ENCODE measurements around the gene WDR76.

Gene WDR76

GRCh38 chr15:43876872-43877271 is 50.1 kb downstream of the WDR76 start:
- Histone ChIP-seq H3K27ac (replicated peaks) (no peak overlapping the region), H3K4me3 (replicated peaks; ENCODE audit: insufficient read depth, low read length) (no peak overlapping the region), H3K27me3 (ENCODE audit: insufficient read depth, poor library complexity, severe bottlenecking) (no peaks in the 10 kb centered on the region)
- TF ChIP-seq GABPA (IDR thresholded peaks at IDR 0.05; ENCODE audit: low read depth) (no peak), SPI1 (IDR thresholded peaks at IDR 0.05; ENCODE audit: borderline replicate concordance, low read depth) (no peak), POLR2AphosphoS5 (IDR thresholded peaks at IDR 0.05; ENCODE audit: low read depth) (no peak), REST (IDR thresholded peaks at IDR 0.05; ENCODE audit: insufficient replicate concordance, low read depth) (no peak), CTCF (IDR thresholded peaks at IDR 0.05; ENCODE audit: insufficient read depth, low read length) (no peak)
- DNase-seq (ENCODE audit: low read depth in 1 of 2, low spot score in 1 of 2): no peak

DNA sequence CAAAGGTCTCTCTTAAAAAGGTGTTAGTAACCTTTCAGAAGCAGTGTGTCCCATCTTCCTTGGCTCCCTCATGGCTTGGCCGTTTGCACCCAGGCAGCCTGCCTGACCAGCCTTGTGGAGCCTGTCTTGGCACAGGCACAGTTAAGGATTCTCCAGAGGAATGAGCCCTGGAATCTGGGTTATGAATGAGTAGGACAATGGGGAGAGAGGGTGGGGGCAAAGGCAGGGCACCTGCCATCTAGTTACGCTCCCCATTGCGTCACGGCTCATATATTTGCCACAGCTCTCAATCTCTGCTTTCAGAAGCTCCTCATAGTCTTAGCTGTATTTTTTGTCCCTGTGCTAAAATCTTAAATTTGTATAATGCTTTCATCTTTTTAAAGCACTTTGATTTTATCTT is 50.6 kb downstream of the WDR76 start:
- no peaks in the 10 kb centered on the region for H3K27me3 ChIP-seq (ENCODE audit: insufficient read depth, poor library complexity, severe bottlenecking)
- DNase-seq (ENCODE audit: low read depth in 1 of 2, low spot score in 1 of 2): no peak
- no peak overlapping the region for H3K4me3 ChIP-seq (replicated peaks; ENCODE audit: insufficient read depth, low read length)
- TF ChIP-seq CTCF (IDR thresholded peaks at IDR 0.05; ENCODE audit: insufficient read depth, low read length) (no peak), GABPA (IDR thresholded peaks at IDR 0.05; ENCODE audit: low read depth) (no peak), REST (IDR thresholded peaks at IDR 0.05; ENCODE audit: insufficient replicate concordance, low read depth) (no peak), SPI1 (IDR thresholded peaks at IDR 0.05; ENCODE audit: borderline replicate concordance, low read depth) (no peak), POLR2AphosphoS5 (IDR thresholded peaks at IDR 0.05; ENCODE audit: low read depth) (no peak)
- H3K27ac ChIP-seq (replicated peaks): no peak overlapping the region

DNA sequence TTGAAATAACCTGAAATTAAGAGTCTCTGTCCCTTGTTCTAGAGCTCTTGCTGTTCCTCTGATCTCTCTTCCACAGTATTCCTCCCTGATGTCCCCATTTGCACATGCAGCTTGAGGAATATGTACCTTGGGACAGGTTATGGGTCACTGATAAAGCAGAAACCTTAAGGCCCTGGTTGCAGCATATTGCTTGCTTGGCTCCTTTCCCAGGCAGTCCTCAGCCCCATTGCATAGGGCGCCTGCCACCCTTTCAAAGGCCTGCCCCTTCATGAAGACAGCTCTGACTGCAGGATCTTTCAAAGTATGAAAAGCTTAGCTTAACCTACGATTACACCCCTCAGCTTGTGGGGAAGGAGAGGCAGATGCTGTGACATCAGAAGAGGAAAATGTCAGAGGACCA is 51.6 kb downstream of the WDR76 start:
- DNase-seq (ENCODE audit: low read depth in 1 of 2, low spot score in 1 of 2): no peak
- no peak overlapping the region for H3K4me3 ChIP-seq (replicated peaks; ENCODE audit: insufficient read depth, low read length)
- H3K27me3 ChIP-seq (ENCODE audit: insufficient read depth, poor library complexity, severe bottlenecking): no peaks in the 10 kb centered on the region
- TF ChIP-seq POLR2AphosphoS5 (IDR thresholded peaks at IDR 0.05; ENCODE audit: low read depth) (no peak), SPI1 (IDR thresholded peaks at IDR 0.05; ENCODE audit: borderline replicate concordance, low read depth) (no peak), REST (IDR thresholded peaks at IDR 0.05; ENCODE audit: insufficient replicate concordance, low read depth) (no peak), GABPA (IDR thresholded peaks at IDR 0.05; ENCODE audit: low read depth) (no peak), CTCF (IDR thresholded peaks at IDR 0.05; ENCODE audit: insufficient read depth, low read length) (no peak)
- H3K27ac ChIP-seq (replicated peaks): no peak overlapping the region

Data from HL-60 (cell line).